Body of pancreas (tissue), 4 donors: Measurements from ENCODE around the gene MEIS2.

Source experiments
- POLR2A ChIP-seq, 3 donors: fragments of 450-650 bp; IDR thresholded peaks; one replicate each; pipeline ENCODE4 v1.6.1; 2016; ENCODE audit warnings: antibody characterized with exemption in 3 of 3, mild to moderate bottlenecking in 2 of 3
- TF ChIP-seq, protein P1 (sequence below), 7 experiments: fragments of 450-650 bp in 4 of 7; fragments of 200-600 bp in 3 of 7; sonication (generic) in 3 of 7; IDR thresholded peaks; one replicate each; pipeline ENCODE4 v1.5.1; 2016 to 2019; ENCODE audit warnings: antibody characterized with exemption in 7 of 7

DNA sequence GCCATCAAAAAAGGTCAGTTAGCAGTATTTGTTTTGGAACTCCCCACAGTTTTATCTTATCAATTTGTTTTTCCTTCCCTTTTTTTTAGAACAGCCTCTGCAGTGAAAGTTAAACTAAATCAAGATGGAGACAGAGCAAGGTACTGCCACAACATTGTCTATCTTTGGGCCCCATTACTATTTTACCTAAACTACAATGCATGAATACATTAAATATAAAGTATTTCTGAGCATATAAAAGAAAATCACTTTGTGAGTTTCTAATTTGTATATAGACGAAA is 139.5 kb downstream of the MEIS2 start:
- no peak for TF ChIP-seq POLR2A (IDR thresholded peaks at IDR 0.05)
- TF ChIP-seq, protein P1, sequence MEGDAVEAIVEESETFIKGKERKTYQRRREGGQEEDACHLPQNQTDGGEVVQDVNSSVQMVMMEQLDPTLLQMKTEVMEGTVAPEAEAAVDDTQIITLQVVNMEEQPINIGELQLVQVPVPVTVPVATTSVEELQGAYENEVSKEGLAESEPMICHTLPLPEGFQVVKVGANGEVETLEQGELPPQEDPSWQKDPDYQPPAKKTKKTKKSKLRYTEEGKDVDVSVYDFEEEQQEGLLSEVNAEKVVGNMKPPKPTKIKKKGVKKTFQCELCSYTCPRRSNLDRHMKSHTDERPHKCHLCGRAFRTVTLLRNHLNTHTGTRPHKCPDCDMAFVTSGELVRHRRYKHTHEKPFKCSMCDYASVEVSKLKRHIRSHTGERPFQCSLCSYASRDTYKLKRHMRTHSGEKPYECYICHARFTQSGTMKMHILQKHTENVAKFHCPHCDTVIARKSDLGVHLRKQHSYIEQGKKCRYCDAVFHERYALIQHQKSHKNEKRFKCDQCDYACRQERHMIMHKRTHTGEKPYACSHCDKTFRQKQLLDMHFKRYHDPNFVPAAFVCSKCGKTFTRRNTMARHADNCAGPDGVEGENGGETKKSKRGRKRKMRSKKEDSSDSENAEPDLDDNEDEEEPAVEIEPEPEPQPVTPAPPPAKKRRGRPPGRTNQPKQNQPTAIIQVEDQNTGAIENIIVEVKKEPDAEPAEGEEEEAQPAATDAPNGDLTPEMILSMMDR (IDR thresholded peaks at IDR 0.05), result no peak
